ENCODE results near the gene CNFN. TPM values are rescaled to one million over a fixed set of nuclear protein-coding genes. Genes with fewer than 3 reads are reported as not detected.

CNFN gene
- total RNA-seq, 1 experiment from 2014 or later = 7.1 TPM

DNA sequence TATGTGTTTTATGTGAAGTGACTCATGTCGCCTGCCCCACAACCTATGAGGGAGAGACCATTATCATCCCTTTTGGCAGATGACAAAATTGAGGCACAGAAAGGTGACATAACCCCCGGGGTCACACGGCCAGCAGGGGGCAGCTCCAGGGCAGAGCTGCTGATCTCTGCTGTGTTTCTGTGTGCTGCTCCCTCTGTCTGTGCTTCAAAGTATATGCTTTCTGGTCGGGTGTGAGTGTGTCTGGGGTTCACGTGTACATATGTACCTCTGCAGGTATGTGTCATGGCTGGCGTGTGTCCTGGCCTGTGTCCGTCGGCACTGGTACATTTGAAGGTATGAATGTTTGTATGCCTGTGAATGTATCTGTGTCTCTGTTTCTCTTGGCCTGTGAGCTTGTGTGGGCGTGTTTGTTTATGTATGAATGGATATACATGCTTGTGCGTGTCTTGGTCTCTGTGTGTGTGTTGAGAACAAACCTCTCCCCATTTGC lies 30.0 kb upstream of the CNFN start:
- Histone ChIP-seq H2BK120ac (ENCODE audit: low read depth, low read length, poor library complexity, severe bottlenecking) (no peak overlapping the region), H3K4ac (ENCODE audit: low read depth, low read length) (no peak overlapping the region), H3K9ac (ENCODE audit: extremely low read depth, insufficient read length, low read length) (no peak overlapping the region), H2BK20ac (ENCODE audit: low read depth, low read length, poor library complexity, severe bottlenecking) (no peak overlapping the region), H2BK15ac (ENCODE audit: low read depth, low read length) (no peak overlapping the region), H3K79me1 (ENCODE audit: insufficient read depth, low read depth, low read length, poor library complexity, severe bottlenecking) (no peaks in the 10 kb centered on the region), H3K14ac (ENCODE audit: insufficient read depth, low read length) (no peak overlapping the region), H4K91ac (ENCODE audit: insufficient read length, low read depth, low read length) (no peak overlapping the region), H4K5ac (ENCODE audit: insufficient read length, low read depth, low read length) (no peak overlapping the region), H3K23me2 (ENCODE audit: insufficient read length, low read depth, low read length, poor library complexity, severe bottlenecking) (peaks cover 7% of the 10 kb centered on the region), H2BK5ac (ENCODE audit: insufficient read length, low read length) (no peak overlapping the region), H4K8ac (replicated peaks; ENCODE audit: insufficient read length, low read depth, low read length) (no peak overlapping the region), H3K9me3 (ENCODE audit: control insufficient read depth, low read depth, low read length) (no peaks in the 10 kb centered on the region), H3K27me3 (ENCODE audit: insufficient read depth, low read length) (peaks cover 14% of the 10 kb centered on the region; the same call in 1 of the 2 replicates), H3K18ac (ENCODE audit: insufficient read length, low read depth, low read length) (no peak overlapping the region), H3K4me2 (ENCODE audit: insufficient read depth, insufficient read length, low read length) (no peak overlapping the region), H2BK12ac (ENCODE audit: insufficient read length, low read depth, low read length) (no peak overlapping the region), H3T11ph (ENCODE audit: low read length) (no peak overlapping the region), H3K27ac (ENCODE audit: insufficient read length, low read depth, low read length) (no peak overlapping the region), H3K23ac (ENCODE audit: insufficient read length, low read depth, low read length) (no peak overlapping the region), H4K20me1 (ENCODE audit: control insufficient read depth, insufficient read depth, insufficient read length) (no peaks in the 10 kb centered on the region), H2AK5ac (ENCODE audit: insufficient read length, low read length) (no peak overlapping the region), H3K4me1 (ENCODE audit: insufficient read depth, low read length) (no peaks in the 10 kb centered on the region), H2AFZ (ENCODE audit: low read length) (no peak overlapping the region), H3K56ac (ENCODE audit: insufficient read length, low read depth, low read length) (no peak overlapping the region), H3K79me2 (ENCODE audit: insufficient read depth, low read length) (no peaks in the 10 kb centered on the region)
- peak; percentile 74 for DNase-seq
- peaks cover 0 to 13% (median 3%) of the 10 kb centered on the region in 3 experiments; a peak in 5 of 7 replicates for H3K36me3 Mint-ChIP-seq (ENCODE audit: insufficient read depth in 1 of 3, low read depth in 3 of 3)
- H3K27me3 Mint-ChIP-seq (ENCODE audit: low read depth) = peaks cover 95% of the 10 kb centered on the region
- H3K27ac Mint-ChIP-seq = no peak overlapping the region
- H3K4me3 Mint-ChIP-seq = no peak overlapping the region
- TF ChIP-seq, protein P1, sequence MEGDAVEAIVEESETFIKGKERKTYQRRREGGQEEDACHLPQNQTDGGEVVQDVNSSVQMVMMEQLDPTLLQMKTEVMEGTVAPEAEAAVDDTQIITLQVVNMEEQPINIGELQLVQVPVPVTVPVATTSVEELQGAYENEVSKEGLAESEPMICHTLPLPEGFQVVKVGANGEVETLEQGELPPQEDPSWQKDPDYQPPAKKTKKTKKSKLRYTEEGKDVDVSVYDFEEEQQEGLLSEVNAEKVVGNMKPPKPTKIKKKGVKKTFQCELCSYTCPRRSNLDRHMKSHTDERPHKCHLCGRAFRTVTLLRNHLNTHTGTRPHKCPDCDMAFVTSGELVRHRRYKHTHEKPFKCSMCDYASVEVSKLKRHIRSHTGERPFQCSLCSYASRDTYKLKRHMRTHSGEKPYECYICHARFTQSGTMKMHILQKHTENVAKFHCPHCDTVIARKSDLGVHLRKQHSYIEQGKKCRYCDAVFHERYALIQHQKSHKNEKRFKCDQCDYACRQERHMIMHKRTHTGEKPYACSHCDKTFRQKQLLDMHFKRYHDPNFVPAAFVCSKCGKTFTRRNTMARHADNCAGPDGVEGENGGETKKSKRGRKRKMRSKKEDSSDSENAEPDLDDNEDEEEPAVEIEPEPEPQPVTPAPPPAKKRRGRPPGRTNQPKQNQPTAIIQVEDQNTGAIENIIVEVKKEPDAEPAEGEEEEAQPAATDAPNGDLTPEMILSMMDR (conservative IDR thresholded peaks at IDR 0.05) = peak; percentile 81
- H3K4me1 Mint-ChIP-seq = peaks cover 14 to 30% of the 10 kb centered on the region in 2 experiments
- peaks cover 0 to 3% of the 10 kb centered on the region in 2 experiments; a peak in 3 of 5 replicates for H3K9me3 Mint-ChIP-seq
- WGBS (ENCODE audit: extremely low coverage, insufficient read length, low lambda C conversion rate) = no CpG with 5 or more reads among the region's 10 CpGs

Data from H9 (cell line).